PC-9 (cell line): ENCODE results near the gene UBE2G2.

Experiments
- EZH2 ChIP-seq: fragments of 200-600 bp; sonication (generic); IDR thresholded peaks from 2 replicates; pipeline ENCODE4 v1.8.0; 2017; ENCODE audit warnings: antibody characterized with exemption, low read depth
- TF ChIP-seq, protein P1 (sequence below): fragments of 200-600 bp; sonication (generic); conservative IDR thresholded peaks from 2 replicates; pipeline ENCODE4 v1.6.1; 2017; ENCODE audit warnings: mixed run types, antibody characterized with exemption, mild to moderate bottlenecking, moderate library complexity

DNA sequence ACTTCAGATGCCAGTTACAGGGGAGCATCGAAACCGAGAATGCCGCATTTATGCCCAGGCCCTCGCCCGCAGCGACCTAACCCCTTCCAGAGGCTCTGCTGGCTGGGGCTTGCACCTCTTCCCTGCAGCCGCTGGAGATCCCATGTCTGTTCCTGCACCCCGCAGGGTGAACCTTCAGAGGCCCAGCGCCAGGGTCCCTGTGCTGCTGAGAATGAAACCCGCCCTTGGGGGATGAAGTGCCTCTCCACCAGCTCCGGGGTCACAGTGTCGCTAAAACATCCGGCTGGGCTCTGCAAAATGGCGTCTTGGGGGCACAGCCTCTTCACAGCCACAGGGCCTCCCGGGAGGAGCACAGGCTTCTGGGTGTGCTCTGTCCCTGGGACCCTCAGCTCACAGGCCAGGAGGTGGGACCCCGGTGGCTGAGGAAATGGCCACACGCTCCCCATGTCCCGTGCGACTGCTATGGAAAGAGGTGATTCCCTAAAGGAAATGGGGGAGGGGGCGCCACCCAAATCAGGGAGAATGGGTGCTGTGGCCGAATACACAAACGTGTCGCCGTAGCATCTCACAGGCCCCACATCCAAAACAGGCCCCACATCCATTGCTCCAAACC lies 50.3 kb downstream of the UBE2G2 start:
- TF ChIP-seq, protein P1, sequence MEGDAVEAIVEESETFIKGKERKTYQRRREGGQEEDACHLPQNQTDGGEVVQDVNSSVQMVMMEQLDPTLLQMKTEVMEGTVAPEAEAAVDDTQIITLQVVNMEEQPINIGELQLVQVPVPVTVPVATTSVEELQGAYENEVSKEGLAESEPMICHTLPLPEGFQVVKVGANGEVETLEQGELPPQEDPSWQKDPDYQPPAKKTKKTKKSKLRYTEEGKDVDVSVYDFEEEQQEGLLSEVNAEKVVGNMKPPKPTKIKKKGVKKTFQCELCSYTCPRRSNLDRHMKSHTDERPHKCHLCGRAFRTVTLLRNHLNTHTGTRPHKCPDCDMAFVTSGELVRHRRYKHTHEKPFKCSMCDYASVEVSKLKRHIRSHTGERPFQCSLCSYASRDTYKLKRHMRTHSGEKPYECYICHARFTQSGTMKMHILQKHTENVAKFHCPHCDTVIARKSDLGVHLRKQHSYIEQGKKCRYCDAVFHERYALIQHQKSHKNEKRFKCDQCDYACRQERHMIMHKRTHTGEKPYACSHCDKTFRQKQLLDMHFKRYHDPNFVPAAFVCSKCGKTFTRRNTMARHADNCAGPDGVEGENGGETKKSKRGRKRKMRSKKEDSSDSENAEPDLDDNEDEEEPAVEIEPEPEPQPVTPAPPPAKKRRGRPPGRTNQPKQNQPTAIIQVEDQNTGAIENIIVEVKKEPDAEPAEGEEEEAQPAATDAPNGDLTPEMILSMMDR: no peak
- no peak for TF ChIP-seq EZH2
